Hematopoietic multipotent progenitor cell treated with erythropoietin and hydrocortisone succinate and interleukin-3 and kit ligand, for 8 days (in vitro differentiated cells): ENCODE data around the gene DIAPH3.

ENCODE experiments used
- DNase-seq: peaks from one replicate; pipeline ENCODE4 v3.0.0-alpha.2; 2015

DIAPH3 gene

DNA sequence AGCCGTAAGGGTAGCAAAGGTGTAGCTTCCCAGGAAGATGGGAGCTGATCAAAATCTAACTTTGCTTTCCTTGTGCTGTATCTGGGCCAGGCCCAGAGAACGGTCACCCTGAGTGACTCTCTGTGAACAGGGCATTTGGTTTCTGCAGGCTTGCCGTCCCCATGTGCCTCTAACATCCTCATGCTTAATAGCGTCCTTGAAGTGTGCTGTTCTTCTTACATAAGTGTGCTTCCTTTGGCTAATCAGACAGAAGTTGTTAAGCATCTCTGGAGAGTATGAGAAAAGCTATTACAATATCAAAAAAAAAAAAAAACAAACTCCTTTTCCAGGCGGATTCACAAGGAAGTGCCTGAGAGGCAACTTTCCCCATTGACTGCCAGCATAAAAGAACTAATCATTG lies 503.7 kb downstream of the DIAPH3 start:
- DNase-seq = no peak

DNA sequence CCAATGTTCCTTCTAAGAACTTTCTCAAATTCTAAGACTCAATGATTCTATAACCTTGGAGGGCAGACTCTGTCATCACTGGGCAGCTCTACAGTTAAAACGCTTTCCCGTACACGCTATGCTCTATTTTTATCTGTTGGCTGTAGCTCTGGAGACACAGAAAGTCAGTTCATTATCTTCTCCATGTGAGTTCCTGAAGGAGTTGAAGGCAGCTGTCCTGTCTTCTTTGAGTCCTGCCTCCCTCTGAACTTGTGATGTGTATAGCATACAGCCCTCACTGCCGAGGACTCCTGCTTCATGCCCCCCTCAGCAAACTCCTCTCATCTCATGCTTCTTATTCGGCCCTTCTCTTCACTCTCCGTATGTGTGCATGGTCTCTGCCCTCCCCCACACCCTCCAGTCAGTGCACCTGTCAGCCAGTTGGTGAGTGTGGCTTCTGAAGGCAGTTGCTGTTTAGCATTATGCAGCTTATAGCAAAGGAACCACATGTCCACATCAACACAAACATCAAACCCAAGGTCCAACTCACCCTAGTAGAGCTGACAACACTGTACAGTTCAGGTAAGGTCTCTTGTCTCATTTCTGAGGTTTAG lies 504.9 kb downstream of the DIAPH3 start:
- DNase-seq = no peak

DNA sequence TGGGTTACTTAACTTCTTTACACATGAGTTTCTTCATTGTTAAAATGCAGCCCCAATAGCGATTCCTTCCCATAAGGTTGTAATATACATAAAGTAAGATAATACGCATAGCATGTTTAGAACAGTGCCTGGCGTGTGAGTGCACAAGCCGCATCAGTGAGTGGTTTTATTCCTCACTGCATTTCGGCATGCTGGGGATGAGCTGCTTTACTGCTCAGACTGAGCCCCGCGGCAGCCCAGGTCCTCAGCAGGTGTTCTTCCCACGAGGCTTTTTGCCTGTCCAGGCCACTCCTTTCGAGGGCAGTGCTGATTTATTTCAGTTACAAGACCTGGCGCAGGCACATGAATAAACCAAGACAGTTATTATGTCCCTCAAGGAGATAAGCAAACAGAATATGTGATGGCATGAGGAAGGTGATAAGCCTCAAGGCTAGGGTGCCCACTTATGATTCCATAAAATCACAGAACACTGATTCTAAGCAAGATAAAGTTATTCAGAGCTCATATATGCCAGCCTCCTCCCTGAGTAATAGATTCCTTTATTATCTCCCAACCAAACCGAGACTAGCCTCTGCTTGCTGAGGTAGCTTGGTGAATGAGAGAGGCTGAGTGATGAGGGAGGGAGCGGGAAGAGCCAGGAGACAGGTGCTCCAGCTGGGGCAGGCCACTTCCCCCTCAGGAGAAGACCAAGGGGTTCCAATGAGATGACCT lies 505.5 kb downstream of the DIAPH3 start:
- DNase-seq = no peak

DNA sequence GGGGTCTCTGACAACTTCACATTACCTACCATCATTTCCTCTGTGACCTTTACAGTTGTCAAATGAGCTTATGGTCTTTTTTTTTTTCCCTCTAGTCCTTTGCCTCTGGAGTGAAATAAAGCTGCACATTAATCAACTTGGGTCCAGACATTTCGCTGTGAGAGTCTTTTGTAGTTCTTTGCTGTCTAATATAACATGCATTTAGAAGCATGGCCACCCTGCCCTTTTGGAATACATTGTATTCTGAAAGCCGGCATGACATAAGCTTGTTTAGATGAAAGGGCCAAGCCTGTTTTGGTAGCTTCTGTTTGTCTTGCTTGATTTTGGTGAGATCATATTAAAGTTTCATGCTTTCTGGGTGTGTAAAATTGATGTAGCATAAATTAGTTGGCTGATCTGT lies 509.8 kb downstream of the DIAPH3 start:
- no peak for DNase-seq

DNA sequence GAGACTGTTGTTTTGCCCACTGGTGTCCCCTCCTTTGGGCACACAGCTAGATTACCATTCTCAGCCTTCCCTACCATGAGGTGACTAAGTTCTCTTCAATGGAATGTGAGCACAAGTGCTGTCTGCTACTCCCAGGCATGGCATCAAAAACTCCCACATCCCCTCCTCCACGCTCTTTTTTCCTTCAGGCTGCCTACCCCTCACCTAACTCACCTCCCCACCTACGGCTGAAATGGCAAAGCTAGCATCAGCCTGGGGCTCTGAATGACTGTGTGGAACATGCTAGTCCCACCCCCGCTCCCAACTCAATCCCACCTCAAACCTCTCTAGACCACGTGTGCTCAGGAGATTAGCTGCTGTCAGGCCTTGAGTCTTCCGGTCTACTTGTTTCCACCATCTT lies 512.2 kb downstream of the DIAPH3 start:
- DNase-seq = no peak

DNA sequence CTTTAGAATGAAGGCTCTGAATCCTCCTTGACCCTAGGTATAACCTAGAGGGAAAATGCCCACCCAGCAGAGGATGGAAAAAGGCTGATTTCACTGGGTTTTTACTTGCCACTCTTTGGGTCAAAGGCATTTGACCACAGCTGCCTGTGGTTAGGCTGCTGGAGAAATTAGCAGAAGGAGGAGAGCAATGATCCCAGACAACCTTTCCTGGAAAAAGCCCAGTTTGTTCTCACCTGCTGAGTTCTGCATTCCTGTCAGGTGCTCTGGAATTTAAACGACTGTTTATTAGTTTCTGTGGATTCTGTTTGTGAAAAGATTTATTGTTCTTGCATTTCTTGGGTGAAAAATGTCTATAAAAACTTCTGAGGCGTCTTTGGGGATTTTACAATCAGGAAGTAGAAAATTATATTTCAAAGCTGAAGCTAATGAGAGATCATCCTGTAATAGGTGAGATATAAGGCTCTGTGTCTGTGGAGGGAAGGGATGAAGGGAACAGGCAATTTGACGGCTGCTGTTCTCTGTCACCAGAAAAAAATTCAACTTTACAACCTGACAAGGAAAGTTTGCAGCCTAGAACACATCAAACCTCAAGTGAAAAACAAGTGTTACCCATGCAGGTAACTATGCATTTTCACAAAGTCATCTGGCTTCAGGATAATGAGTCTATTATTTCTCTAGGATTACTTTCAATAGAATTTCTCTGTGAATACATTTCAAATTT lies 519.7 kb downstream of the DIAPH3 start:
- DNase-seq = no peak

DNA sequence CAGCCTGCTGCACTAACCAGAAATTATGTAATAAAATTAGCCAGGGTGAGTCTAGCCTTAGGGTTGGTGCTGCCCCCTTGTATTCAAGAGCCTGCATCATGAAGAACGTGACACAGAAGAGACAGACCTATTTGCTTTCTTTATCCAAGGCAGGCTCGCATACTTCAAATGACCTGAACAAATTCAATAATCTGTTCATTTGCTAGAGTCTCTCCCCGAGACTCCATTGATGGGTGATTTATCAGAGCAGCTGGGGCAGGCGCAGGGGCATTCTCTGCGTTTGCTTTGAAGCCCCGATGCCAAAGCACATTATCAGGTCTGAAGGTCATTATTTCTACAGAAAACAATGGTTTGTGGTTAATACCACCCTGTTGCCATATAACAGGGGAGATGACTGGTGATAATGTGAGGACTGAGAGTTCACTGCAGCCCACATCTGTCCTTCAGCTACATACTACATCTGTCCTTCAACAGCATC lies 520.3 kb downstream of the DIAPH3 start:
- DNase-seq = no peak

DNA sequence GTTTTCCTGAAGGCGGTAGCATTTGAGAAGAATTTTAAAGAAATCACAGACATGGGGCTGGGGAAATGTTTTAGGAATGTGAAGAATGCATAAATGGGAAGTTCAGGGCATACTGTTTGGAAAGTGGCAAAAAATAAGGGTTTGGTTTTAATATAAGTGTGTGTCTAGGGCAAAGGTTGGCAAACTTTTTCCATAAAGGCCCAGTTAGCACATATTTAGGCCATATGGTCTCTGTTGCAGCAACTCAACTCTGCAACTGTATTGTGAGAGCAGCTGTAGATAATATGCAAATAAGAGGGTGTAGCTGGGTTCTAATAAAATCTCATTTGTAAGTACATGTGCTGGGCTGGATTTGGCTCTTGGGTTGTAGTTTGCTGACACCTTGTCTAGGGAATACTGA lies 521.9 kb downstream of the DIAPH3 start:
- DNase-seq = no peak

DNA sequence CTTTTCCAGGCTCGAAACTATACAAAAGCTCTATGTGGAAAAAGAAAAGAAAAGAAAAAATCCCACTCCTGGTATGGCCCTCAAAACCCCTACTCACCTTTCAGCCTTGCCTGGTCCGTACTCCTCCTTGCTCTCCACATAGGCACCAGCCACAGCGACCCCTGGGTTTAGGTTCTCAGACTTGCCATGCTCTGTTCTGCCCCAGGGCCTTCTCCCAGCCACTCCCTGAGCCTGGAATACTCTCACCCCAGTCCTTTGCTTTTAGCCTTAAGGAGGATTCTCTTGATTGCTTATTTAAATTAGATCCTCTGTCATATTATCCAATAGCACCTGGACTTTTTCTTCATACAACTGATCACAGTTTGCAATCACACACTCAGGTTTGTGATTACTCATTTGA lies 522.5 kb downstream of the DIAPH3 start:
- no peak for DNase-seq

DNA sequence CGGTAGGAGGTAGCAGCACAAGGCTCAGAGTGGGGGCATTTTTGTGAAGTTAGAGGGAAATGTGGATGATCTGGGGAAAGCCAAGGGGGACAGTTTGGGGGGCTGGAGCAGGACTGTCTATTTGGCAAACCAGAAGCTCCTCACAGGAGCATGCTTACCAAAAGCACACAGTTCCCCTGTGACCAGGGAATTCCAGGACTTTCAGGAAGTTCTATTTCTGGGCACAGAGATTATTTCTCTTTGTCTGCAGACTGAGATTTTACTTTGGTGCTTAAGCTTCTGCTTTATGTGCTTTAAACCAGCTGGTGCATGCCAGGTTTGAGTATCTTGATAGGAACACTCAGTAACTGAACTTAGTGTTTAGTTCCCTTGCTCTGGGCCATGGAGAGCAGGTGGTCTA lies 525.3 kb downstream of the DIAPH3 start:
- no peak for DNase-seq

DNA sequence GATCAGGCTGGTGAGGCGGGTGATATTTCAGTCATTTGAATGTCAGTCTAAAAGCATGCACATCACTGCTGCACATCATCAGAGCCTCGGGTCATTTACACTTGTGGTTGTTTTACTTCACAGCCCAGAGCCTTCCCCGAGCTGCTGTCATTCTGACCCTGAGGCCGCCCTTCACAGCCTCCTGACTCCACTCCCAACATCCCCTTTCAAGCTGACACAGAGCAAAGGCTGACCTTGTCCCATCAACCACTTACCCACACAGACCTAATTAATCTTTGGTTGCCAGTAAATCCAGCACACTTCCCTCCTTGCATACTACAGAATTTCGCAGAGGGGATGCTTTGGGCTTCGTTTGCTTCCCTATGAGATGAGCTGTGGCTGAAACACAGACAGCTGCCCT lies 528.1 kb downstream of the DIAPH3 start:
- no peak for DNase-seq

DNA sequence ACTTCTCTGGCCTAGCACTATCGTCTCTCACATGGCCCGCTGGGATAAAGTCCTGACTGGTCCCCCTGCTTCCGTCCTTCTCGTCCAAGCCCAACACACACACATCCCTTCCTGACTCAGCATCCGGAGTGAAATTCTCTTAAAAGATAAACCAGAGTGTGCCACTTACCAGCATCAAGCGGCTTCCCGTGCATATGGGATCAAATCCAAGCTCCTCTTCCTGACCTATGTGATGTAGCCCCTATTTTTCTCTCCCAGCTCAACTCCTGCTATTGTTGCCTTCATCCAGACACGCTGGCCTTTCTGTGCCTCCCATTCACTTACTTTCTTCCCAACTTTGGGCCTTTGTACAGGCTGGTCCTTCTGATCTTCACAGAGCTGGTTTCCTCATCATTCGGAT lies 530.4 kb downstream of the DIAPH3 start:
- no peak for DNase-seq

DNA sequence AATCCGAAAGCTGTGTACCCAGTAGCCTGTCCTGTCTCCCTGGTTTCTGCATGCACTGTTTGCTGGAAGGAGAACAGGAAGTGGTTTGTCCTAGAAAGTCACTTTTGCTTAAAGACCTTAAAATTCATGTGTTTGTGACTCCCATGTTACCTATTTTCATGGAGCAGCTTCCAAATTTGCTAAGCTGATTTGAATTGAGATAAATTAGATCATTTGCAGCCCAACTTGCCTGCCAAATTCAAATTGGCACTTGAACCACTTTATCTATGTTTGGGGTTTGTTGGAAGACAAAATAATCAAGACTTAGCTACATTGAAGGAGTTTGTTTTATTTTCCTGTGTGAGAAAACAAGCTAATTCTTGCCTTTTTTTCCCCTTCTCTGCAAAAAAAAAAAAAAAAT lies 532.5 kb downstream of the DIAPH3 start:
- no peak for DNase-seq

DNA sequence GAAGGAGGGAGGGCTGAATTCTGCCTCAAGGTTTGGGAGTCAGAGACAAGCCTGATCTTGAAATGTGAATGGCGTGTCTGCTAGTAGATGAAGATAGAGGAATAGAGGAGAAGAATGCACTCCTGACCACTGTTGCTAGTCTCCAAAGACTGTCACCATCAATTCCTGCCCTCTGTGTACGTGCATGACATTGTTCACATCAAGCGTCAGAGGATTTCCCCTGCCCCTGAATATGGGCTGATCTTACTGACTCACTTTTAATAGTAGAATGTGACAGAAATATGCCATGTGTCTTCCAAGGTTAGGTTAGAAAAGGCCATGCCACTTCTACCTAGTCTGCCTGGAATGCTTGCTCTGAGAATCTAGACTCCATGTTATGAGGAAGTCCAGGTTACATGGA lies 538.6 kb downstream of the DIAPH3 start:
- no peak for DNase-seq

DNA sequence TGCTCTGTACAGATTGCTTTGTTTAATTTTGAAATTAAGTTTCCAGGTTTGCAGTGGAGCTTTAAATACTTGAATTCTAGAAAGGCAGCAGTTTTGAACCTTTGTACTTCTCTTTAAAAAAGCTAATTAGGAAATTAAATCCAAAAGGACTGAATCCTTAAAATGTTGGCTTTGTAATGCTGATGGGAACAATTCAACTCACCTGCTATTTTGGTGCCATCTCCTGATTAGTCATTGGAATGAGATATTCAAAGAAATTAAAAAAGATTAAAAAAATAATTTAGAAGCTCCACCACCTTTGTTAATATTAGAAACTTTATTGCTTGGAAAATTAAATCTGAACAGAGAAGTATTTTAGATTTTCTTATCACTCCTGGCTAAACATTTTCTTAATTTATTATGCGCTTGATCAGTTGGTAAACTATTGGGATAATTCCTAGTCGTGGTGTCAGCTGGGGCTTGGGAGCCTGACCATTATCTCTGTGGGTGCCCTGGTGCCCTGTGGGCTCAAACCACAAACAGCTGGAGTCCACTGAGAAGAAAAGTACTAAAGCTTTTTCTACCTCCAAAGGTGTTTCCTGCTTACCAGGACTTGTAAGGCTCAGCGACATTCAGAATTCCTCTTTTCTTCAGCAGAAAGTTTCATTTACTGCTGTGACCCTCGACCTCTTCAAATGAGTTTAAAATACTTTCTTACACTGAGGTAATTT lies 540.4 kb downstream of the DIAPH3 start:
- no peak for DNase-seq

DNA sequence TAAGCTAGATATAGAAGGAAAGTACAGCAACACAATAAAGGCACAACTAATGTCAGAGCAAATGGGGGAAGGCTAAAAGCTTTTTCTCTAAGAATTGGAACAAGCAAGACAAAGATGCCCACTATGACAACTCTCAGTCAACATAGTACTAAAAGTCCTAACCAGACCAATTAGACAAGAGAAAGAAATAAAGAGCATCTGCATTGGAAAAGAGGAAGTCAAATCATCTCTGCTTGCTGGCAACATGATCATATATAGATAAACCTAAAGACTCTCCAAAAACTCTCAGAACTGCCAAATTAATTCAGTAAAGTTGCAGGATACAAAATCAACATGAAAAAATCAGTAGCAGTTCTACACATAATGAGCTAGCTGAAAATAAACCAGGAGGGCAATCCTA lies 542.0 kb downstream of the DIAPH3 start:
- no peak for DNase-seq
